HEK293 (cell line): ENCODE measurements around the gene HIGD2A.

Experiments
- CTCF ChIA-PET: fragments of 350-600 bp; formaldehyde crosslinking; extraction: SDS; loops from one replicate; lab custom pipeline; 2021; ENCODE audit warnings: antibody characterized with exemption; lab: Yijun Ruan, JAX
- POLR2A ChIA-PET: fragments of 300-600 bp; formaldehyde crosslinking; extraction: SDS; loops from one replicate; lab custom pipeline; 2020; ENCODE audit warnings: antibody characterized with exemption, inconsistent platforms; lab: Yijun Ruan, JAX
- H3K27ac ChIP-seq: fragments of 200-500 bp; sonication (Bioruptor generic); 2 replicates; pipeline ENCODE4 v1.5.1; 2014; ENCODE audit warnings: low read depth, low read length, control low read depth, inconsistent platforms; ENCODE audit errors: extremely low read depth
- H3K36me3 ChIP-seq, 2 experiments: fragments of 200-500 bp in 1 of 2; sonication (Bioruptor generic) in 1 of 2; 1 replicate in 1 of 2; 2 replicates in 1 of 2; pipeline ENCODE4 v1.5.1; 2014 to 2017; ENCODE audit warnings: inconsistent platforms in 2 of 2, low read length in 2 of 2; ENCODE audit not compliant: control insufficient read depth in 2 of 2, insufficient read depth in 1 of 2
- H3K4me1 ChIP-seq: fragments of 200-500 bp; sonication (Bioruptor generic); 2 replicates; pipeline ENCODE4 v1.5.1; 2014; ENCODE audit warnings: mild to moderate bottlenecking, low read length, inconsistent platforms; ENCODE audit not compliant: control insufficient read depth, insufficient read depth
- H3K4me3 ChIP-seq: 2 replicates; pipeline ENCODE4 v1.5.1; 2011; ENCODE audit warnings: low read depth, mild to moderate bottlenecking, control low read depth, low read length, moderate library complexity
- H3K9me3 ChIP-seq: fragments of 200-500 bp; sonication (Bioruptor generic); 2 replicates; pipeline ENCODE4 v1.5.1; 2014; ENCODE audit warnings: low read depth, low read length, inconsistent platforms; ENCODE audit not compliant: control insufficient read depth, insufficient read depth
- GLIS1 ChIP-seq: fragments of 450-650 bp; formaldehyde crosslinking; IDR thresholded peaks from 2 replicates; pipeline ENCODE4 v1.5.1; 2016; ENCODE audit warnings: missing biosample characterization, missing genetic modification characterization
- KLF7 ChIP-seq: fragments of 450-650 bp; formaldehyde crosslinking; IDR thresholded peaks from 2 replicates; pipeline ENCODE4 v1.5.1; 2016; ENCODE audit warnings: missing biosample characterization, missing genetic modification characterization, borderline replicate concordance
- PATZ1 ChIP-seq: fragments of 450-650 bp; formaldehyde crosslinking; IDR thresholded peaks from 2 replicates; pipeline ENCODE4 v1.5.1; 2016; ENCODE audit warnings: missing biosample characterization, missing genetic modification characterization
- TSHZ1 ChIP-seq: fragments of 450-650 bp; formaldehyde crosslinking; IDR thresholded peaks from 2 replicates; pipeline ENCODE4 v1.5.1; 2016; ENCODE audit warnings: missing biosample characterization, missing genetic modification characterization, borderline replicate concordance
- ZBTB10 ChIP-seq: fragments of 450-650 bp; formaldehyde crosslinking; IDR thresholded peaks from 2 replicates; pipeline ENCODE4 v1.5.1; 2016; ENCODE audit warnings: missing biosample characterization, missing genetic modification characterization
- ZNF133 ChIP-seq: fragments of 450-650 bp; formaldehyde crosslinking; IDR thresholded peaks from 2 replicates; pipeline ENCODE4 v1.5.1; 2016; ENCODE audit warnings: missing biosample characterization, missing genetic modification characterization
- ZNF148 ChIP-seq: fragments of 450-650 bp; formaldehyde crosslinking; IDR thresholded peaks from 2 replicates; pipeline ENCODE4 v1.5.0; 2017; ENCODE audit warnings: missing biosample characterization, missing genetic modification characterization, borderline replicate concordance
- ZNF157 ChIP-seq: fragments of 450-650 bp; formaldehyde crosslinking; IDR thresholded peaks from 2 replicates; pipeline ENCODE4 v1.5.1; 2016; ENCODE audit warnings: missing biosample characterization, missing genetic modification characterization
- ZNF202 ChIP-seq: fragments of 450-650 bp; formaldehyde crosslinking; IDR thresholded peaks from 2 replicates; pipeline ENCODE4 v1.5.1; 2016; ENCODE audit warnings: missing biosample characterization, missing genetic modification characterization, borderline replicate concordance
- ZNF37A ChIP-seq: fragments of 450-650 bp; IDR thresholded peaks from 2 replicates; pipeline ENCODE4 v1.5.1; 2018; ENCODE audit warnings: missing biosample characterization, missing genetic modification characterization
- ZNF48 ChIP-seq: fragments of 450-650 bp; formaldehyde crosslinking; IDR thresholded peaks from 2 replicates; pipeline ENCODE4 v1.5.1; 2016; ENCODE audit warnings: missing biosample characterization, missing genetic modification characterization
- ZNF521 ChIP-seq: fragments of 450-650 bp; formaldehyde crosslinking; IDR thresholded peaks from 2 replicates; pipeline ENCODE4 v1.5.1; 2017; ENCODE audit warnings: missing biosample characterization, mild to moderate bottlenecking, missing genetic modification characterization
- ZNF529 ChIP-seq: fragments of 450-650 bp; formaldehyde crosslinking; IDR thresholded peaks from 2 replicates; pipeline ENCODE4 v1.5.1; 2017; ENCODE audit warnings: missing genetic modification characterization, missing biosample characterization; ENCODE audit not compliant: insufficient replicate concordance
- ZNF664 ChIP-seq: fragments of 450-650 bp; formaldehyde crosslinking; IDR thresholded peaks from 2 replicates; pipeline ENCODE4 v1.5.1; 2016; ENCODE audit warnings: missing biosample characterization, missing genetic modification characterization
- ZNF76 ChIP-seq: fragments of 450-650 bp; formaldehyde crosslinking; IDR thresholded peaks from 2 replicates; pipeline ENCODE4; 2016; ENCODE audit warnings: low read depth, missing biosample characterization, missing genetic modification characterization, borderline replicate concordance
- ZNF768 ChIP-seq: fragments of 450-650 bp; formaldehyde crosslinking; IDR thresholded peaks from 2 replicates; pipeline ENCODE4 v1.5.1; 2018; ENCODE audit warnings: missing biosample characterization, mild to moderate bottlenecking, missing genetic modification characterization
- ZNF785 ChIP-seq: fragments of 450-650 bp; formaldehyde crosslinking; IDR thresholded peaks from 2 replicates; pipeline ENCODE4 v1.5.1; 2016; ENCODE audit warnings: missing biosample characterization, missing genetic modification characterization
- ZNF792 ChIP-seq: fragments of 450-650 bp; formaldehyde crosslinking; IDR thresholded peaks from 2 replicates; pipeline ENCODE4 v1.5.1; 2016; ENCODE audit warnings: missing biosample characterization, missing genetic modification characterization
- ZSCAN23 ChIP-seq: fragments of 450-650 bp; formaldehyde crosslinking; IDR thresholded peaks from 2 replicates; pipeline ENCODE4 v1.5.1; 2016; ENCODE audit warnings: missing biosample characterization, missing genetic modification characterization
- TF ChIP-seq, protein P1 (sequence below): fragments of 450-650 bp; formaldehyde crosslinking; IDR thresholded peaks from 2 replicates; pipeline ENCODE4 v1.5.1; 2016; ENCODE audit warnings: missing biosample characterization, missing genetic modification characterization
- TF ChIP-seq, protein P2 (sequence below): fragments of 450-650 bp; formaldehyde crosslinking; IDR thresholded peaks from 2 replicates; pipeline ENCODE4 v1.5.1; 2016; ENCODE audit warnings: missing biosample characterization, missing genetic modification characterization, low read depth

The HIGD2A gene

GRCh38 chr5:176381979-176382378 lies 6.6 kb upstream of the HIGD2A start:
- no peaks in the 10 kb centered on the region for H3K4me1 ChIP-seq
- peaks cover 0 to 67% of the 10 kb centered on the region in 2 experiments; a peak in 2 of 3 replicates for H3K36me3 ChIP-seq
- no peaks in the 10 kb centered on the region for H3K9me3 ChIP-seq
- no peak overlapping the region for H3K4me3 ChIP-seq
- TF ChIP-seq GLIS1 (no peak), KLF7 (tag by site-specific recombination) (no peak), PATZ1 (tag by site-specific recombination) (no peak), ZNF529 (tag by site-specific recombination) (no peak), ZNF37A (tag by site-specific recombination) (no peak), ZBTB10 (tag by site-specific recombination) (no peak), ZNF133 (tag by site-specific recombination) (no peak), ZNF48 (tag by site-specific recombination) (no peak), TSHZ1 (tag by site-specific recombination) (no peak)
- TF ChIP-seq, protein P1, sequence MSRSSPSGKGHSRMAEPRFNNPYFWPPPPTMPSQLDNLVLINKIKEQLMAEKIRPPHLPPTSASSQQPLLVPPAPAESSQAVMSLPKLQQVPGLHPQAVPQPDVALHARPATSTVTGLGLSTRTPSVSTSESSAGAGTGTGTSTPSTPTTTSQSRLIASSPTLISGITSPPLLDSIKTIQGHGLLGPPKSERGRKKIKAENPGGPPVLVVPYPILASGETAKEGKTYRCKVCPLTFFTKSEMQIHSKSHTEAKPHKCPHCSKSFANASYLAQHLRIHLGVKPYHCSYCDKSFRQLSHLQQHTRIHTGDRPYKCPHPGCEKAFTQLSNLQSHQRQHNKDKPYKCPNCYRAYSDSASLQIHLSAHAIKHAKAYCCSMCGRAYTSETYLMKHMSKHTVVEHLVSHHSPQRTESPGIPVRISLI, result no peak
- no peak overlapping the region for H3K27ac ChIP-seq
- ChIA-PET CTCF (no interaction called here), POLR2A (interaction anchor here (0.5 to 1.5 kb wide), 2 partner anchors 9 to 30 kb away, joined by 3 read pairs; no protein-coding TSS in a partner anchor)

- Histone ChIP-seq H3K27ac (no peak overlapping the region), H3K4me3 (no peak overlapping the region), H3K4me1 (no peaks in the 10 kb centered on the region), H3K9me3 (no peaks in the 10 kb centered on the region), H3K36me3 (peaks cover 0 to 70% of the 10 kb centered on the region in 2 experiments; a peak in 2 of 3 replicates)
- ChIA-PET POLR2A (interaction anchor here (0.5 to 1.5 kb wide), 2 partner anchors 10 to 31 kb away, joined by 3 read pairs; no protein-coding TSS in a partner anchor), CTCF (no interaction called here)
- TF ChIP-seq ZNF521 (no peak), ZNF202 (no peak), ZNF148 (tag by site-specific recombination) (no peak), ZNF792 (tag by site-specific recombination) (no peak), ZNF157 (no peak), ZNF664 (tag by site-specific recombination) (no peak), ZNF785 (tag by site-specific recombination) (no peak), ZSCAN23 (tag by site-specific recombination) (no peak), ZNF76 (no peak), ZNF768 (tag by site-specific recombination) (no peak)
- TF ChIP-seq, protein P2, sequence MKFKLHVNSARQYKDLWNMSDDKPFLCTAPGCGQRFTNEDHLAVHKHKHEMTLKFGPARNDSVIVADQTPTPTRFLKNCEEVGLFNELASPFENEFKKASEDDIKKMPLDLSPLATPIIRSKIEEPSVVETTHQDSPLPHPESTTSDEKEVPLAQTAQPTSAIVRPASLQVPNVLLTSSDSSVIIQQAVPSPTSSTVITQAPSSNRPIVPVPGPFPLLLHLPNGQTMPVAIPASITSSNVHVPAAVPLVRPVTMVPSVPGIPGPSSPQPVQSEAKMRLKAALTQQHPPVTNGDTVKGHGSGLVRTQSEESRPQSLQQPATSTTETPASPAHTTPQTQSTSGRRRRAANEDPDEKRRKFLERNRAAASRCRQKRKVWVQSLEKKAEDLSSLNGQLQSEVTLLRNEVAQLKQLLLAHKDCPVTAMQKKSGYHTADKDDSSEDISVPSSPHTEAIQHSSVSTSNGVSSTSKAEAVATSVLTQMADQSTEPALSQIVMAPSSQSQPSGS (tag by site-specific recombination), result no peak
These were observed 5.8 kb upstream of the HIGD2A start for GRCh38 chr5:176382721-176383120.
